HCT116 (cell line): ENCODE measurements around the gene NEU4. TPM values are rescaled to one million over a fixed set of nuclear protein-coding genes. Genes with fewer than 3 reads are reported as not detected.

Experiments used
- ATAC-seq: fragments of 200-7000 bp; cut with Tn5 transposase; 2 replicates; pipeline ENCODE4 v1.9.1; 2020; ENCODE audit warnings: mild to moderate bottlenecking, moderate library complexity
- BruUV-seq: library from RNA; stranded (reverse); fragments of 400-500 nt; replicated peaks from 2 replicates; lab custom pipeline; 2021; lab: Mats Ljungman, UMichigan
- CTCF ChIA-PET: fragments of 300-600 bp; sonication (Branson Sonifier 250); formaldehyde crosslinking; loops from one replicate; lab custom pipeline; 2021; ENCODE audit warnings: antibody characterized with exemption; lab: Charles Lee
- POLR2A ChIA-PET: fragments of 300-600, 350-600 bp; sonication (Branson Sonifier 250); formaldehyde crosslinking; loops from one replicate; lab custom pipeline; 2021; ENCODE audit warnings: antibody characterized with exemption; lab: Charles Lee
- RAD21 ChIA-PET, 2 experiments: fragments of 300-600 bp; sonication (Branson Sonifier 250); formaldehyde crosslinking; loops; one replicate each; lab custom pipeline; 2023; ENCODE audit warnings: low total read pairs in 2 of 2; ENCODE audit not compliant: uncharacterized antibody in 2 of 2, unreplicated experiment in 2 of 2, low non-redundant PET in 1 of 2; lab: Charles Lee
- DNase-seq: peaks from one replicate; pipeline ENCODE4 v3.0.0-alpha.2; 2010; ENCODE audit warnings: low read depth, low spot score
- H2AFZ ChIP-seq: fragments of 200-600 bp; shearing (Covaris generic), sonication (generic); 2 replicates; pipeline ENCODE4 v1.6.1; 2017; ENCODE audit warnings: low read depth, mixed run types, mixed read lengths, antibody characterized with exemption, low read length; ENCODE audit not compliant: poor library complexity, severe bottlenecking
- H3K27ac ChIP-seq: 2 replicates; pipeline ENCODE4 v1.5.1; 2012; ENCODE audit warnings: low read depth, low read length
- H3K27me3 ChIP-seq: fragments of 200-600 bp; sonication (generic); 2 replicates; pipeline ENCODE4 v1.6.1; 2016; ENCODE audit warnings: mixed run types, low read length, mixed read lengths; ENCODE audit not compliant: insufficient read depth
- H3K36me3 ChIP-seq, 2 experiments: fragments of 200-500 bp in 1 of 2; fragments of 200-600 bp in 1 of 2; sonication (Bioruptor generic) in 1 of 2; sonication (generic) in 1 of 2; 2 replicates each; pipeline versions ENCODE4 v1.5.1 to v1.6.1; 2014 to 2016; ENCODE audit warnings: low read length in 2 of 2, inconsistent platforms in 1 of 2, mixed read lengths in 1 of 2, mixed run types in 1 of 2; ENCODE audit not compliant: insufficient read depth in 2 of 2, control insufficient read depth in 1 of 2
- H3K4me1 ChIP-seq, 2 experiments: fragments of 200-600 bp in 1 of 2; sonication (generic) in 1 of 2; 2 replicates each; pipeline versions ENCODE4 v1.5.1 to v1.6.1; 2012 to 2017; ENCODE audit warnings: low read length in 2 of 2, inconsistent platforms in 1 of 2, mild to moderate bottlenecking in 1 of 2, mixed read lengths in 1 of 2, mixed run types in 1 of 2, moderate library complexity in 1 of 2; ENCODE audit not compliant: insufficient read depth in 2 of 2, control insufficient read depth in 1 of 2
- H3K4me2 ChIP-seq: fragments of 200-600 bp; sonication (generic); 2 replicates; pipeline ENCODE4 v1.6.1; 2017; ENCODE audit warnings: mixed run types, low read length, mixed read lengths
- H3K4me3 ChIP-seq, 2 experiments: fragments of 200-600 bp in 1 of 2; sonication (generic) in 1 of 2; replicated peaks in 1 of 2; 2 replicates each; pipeline ENCODE4 v1.5.1; 2011 to 2016; ENCODE audit warnings: low read length in 2 of 2, control low read depth in 1 of 2, low read depth in 1 of 2, mild to moderate bottlenecking in 1 of 2, mixed read lengths in 1 of 2, mixed run types in 1 of 2
- H3K79me2 ChIP-seq: fragments of 200-600 bp; sonication (generic); 2 replicates; pipeline ENCODE4 v1.6.1; 2017; ENCODE audit warnings: mild to moderate bottlenecking, mixed run types, low read length, moderate library complexity, mixed read lengths; ENCODE audit not compliant: insufficient read depth
- H3K9ac ChIP-seq: fragments of 200-600 bp; sonication (generic); 2 replicates; pipeline ENCODE4 v1.6.1; 2016; ENCODE audit warnings: low read length, mixed read lengths
- H3K9me2 ChIP-seq: fragments of 200-600 bp; sonication (generic), shearing (Covaris generic); 2 replicates; pipeline ENCODE4 v1.6.1; 2017; ENCODE audit warnings: mixed run types, mild to moderate bottlenecking, moderate library complexity; ENCODE audit not compliant: insufficient read depth
- H3K9me3 ChIP-seq, 2 experiments: fragments of 200-500 bp in 1 of 2; fragments of 200-600 bp in 1 of 2; sonication (Bioruptor generic) in 1 of 2; sonication (generic) in 1 of 2; 2 replicates each; pipeline ENCODE4 v1.6.1; 2014 to 2017; ENCODE audit warnings: low read length in 2 of 2, mixed read lengths in 2 of 2, inconsistent platforms in 1 of 2, low read depth in 1 of 2, mild to moderate bottlenecking in 1 of 2, mixed run types in 1 of 2, moderate library complexity in 1 of 2; ENCODE audit not compliant: control insufficient read depth in 1 of 2, insufficient read depth in 1 of 2
- H4K20me1 ChIP-seq: fragments of 200-600 bp; sonication (generic), shearing (Covaris generic); 2 replicates; pipeline ENCODE4 v1.6.1; 2017; ENCODE audit warnings: mixed run types, mild to moderate bottlenecking, moderate library complexity; ENCODE audit not compliant: insufficient read depth
- CBX3 ChIP-seq: IDR thresholded peaks from 2 replicates; pipeline ENCODE4 v1.6.1; 2012; ENCODE audit warnings: low read depth
- CEBPB ChIP-seq: IDR thresholded peaks from 2 replicates; pipeline ENCODE4 v1.6.1; 2012; ENCODE audit warnings: low read depth
- EGR1 ChIP-seq: IDR thresholded peaks from 2 replicates; pipeline ENCODE4 v1.6.1; 2012; ENCODE audit warnings: low read depth
- ELF1 ChIP-seq: IDR thresholded peaks from 2 replicates; pipeline ENCODE4 v1.6.1; 2012; ENCODE audit warnings: low read depth, borderline replicate concordance
- FOSL1 ChIP-seq: IDR thresholded peaks from 2 replicates; pipeline ENCODE4 v1.6.1; 2012; ENCODE audit warnings: low read depth
- JUND ChIP-seq: IDR thresholded peaks from 2 replicates; pipeline ENCODE4 v1.6.1; 2012
- SIN3A ChIP-seq: IDR thresholded peaks from 2 replicates; pipeline ENCODE4 v1.6.1; 2012; ENCODE audit warnings: low read depth
- SP1 ChIP-seq: IDR thresholded peaks from 2 replicates; pipeline ENCODE4 v1.6.1; 2012; ENCODE audit warnings: low read depth
- SRF ChIP-seq: IDR thresholded peaks from 2 replicates; pipeline ENCODE4 v1.6.1; 2012; ENCODE audit warnings: low read depth
- intact Hi-C: fragments of 100-400 bp; cut with micrococcal nuclease; formaldehyde crosslinking; loops from 2 replicates; pipeline ENCODE4 v1.10.0; 2022
- total RNA-seq: library from RNA; stranded (reverse); gene quantifications from one replicate; pipeline ENCODE4 v1.2.1, GENCODE V29; 2021; ENCODE audit not compliant: unreplicated experiment
- TF ChIP-seq, protein P1 (sequence below): IDR thresholded peaks from 2 replicates; pipeline ENCODE4 v1.6.1; 2012; ENCODE audit warnings: low read depth
- TF ChIP-seq, protein P2 (sequence below): IDR thresholded peaks from 2 replicates; pipeline ENCODE4 v1.6.1; 2011; ENCODE audit warnings: mild to moderate bottlenecking, low read length, moderate library complexity; ENCODE audit not compliant: insufficient replicate concordance; ENCODE audit errors: extremely low read depth
- TF ChIP-seq, protein P3 (sequence below): IDR thresholded peaks from 2 replicates; pipeline ENCODE4 v1.6.1; 2012
- TF ChIP-seq, protein P4 (sequence below), 3 experiments: fragments of 200-600 bp in 1 of 3; sonication (generic) in 1 of 3; IDR thresholded peaks in 2 of 3; conservative IDR thresholded peaks in 1 of 3; 2 replicates each; pipeline ENCODE4 v1.5.1; 2012 to 2017; ENCODE audit warnings: low read depth in 2 of 3, low read length in 2 of 3, antibody characterized with exemption in 1 of 3, borderline replicate concordance in 1 of 3, control low read depth in 1 of 3, mild to moderate bottlenecking in 1 of 3, mixed read lengths in 1 of 3, mixed run types in 1 of 3, moderate library complexity in 1 of 3; ENCODE audit not compliant: insufficient read depth in 1 of 3

Gene NEU4
- total RNA-seq, 1 experiment from 2014 or later: 0.34 TPM

DNA sequence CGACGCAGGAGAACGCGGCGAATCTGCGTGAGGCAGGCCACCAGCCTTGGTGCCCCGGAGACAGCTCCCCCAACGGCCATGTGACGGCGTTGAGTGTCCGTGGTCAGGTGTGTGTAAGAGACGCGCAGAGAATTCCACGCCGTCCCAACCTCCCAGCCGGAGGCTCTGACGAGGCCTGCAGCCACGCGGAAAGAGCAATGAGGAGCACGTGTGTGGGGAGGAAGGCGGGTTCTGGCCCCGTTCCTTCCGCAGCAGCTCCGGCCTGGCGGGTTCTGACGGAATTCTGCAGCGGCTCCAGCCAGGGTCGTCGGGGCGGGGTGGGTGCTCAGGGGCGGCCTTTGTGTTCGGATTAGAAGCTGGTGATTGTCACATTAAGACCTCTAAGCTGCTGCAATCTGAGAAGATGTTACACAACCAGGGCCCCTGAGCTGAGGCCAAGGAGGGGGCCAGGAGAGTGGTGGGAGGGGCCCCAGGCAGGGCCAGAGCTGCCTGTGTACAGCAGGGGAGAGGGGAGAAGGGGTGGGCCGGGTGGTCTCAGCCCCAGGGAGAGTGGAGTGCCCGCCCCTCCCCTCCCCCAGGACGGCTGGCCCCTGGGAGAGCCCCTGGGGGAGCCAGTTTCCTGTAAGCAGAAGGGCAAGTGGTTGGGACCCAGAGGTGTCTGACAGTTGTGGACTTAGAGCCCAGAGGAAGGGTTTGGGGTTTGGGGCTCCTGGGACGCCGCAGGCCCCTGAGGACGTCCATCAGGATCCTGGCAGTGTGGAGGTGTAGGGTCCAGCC is 37.5 kb upstream of the NEU4 start:
- no peaks in the 10 kb centered on the region for H3K27me3 ChIP-seq
- H3K9me2 ChIP-seq: no peaks in the 10 kb centered on the region
- intact Hi-C loops: no loop called here
- H3K4me2 ChIP-seq: no peak overlapping the region
- no peaks in the 10 kb centered on the region for H4K20me1 ChIP-seq
- no peak overlapping the region for H3K4me3 ChIP-seq
- no peak overlapping the region for H3K27ac ChIP-seq
- H2AFZ ChIP-seq: no peak overlapping the region
- ChIA-PET CTCF (no interaction called here), POLR2A (no interaction called here), RAD21 (no interaction called here)
- H3K9me3 ChIP-seq: no peaks in the 10 kb centered on the region
- DNase-seq (no peak), ATAC-seq (no peak)
- no TSS peak for BruUV-seq
- H3K36me3 ChIP-seq: no peaks in the 10 kb centered on the region
- H3K9ac ChIP-seq: no peak overlapping the region
- TF ChIP-seq, protein P1, sequence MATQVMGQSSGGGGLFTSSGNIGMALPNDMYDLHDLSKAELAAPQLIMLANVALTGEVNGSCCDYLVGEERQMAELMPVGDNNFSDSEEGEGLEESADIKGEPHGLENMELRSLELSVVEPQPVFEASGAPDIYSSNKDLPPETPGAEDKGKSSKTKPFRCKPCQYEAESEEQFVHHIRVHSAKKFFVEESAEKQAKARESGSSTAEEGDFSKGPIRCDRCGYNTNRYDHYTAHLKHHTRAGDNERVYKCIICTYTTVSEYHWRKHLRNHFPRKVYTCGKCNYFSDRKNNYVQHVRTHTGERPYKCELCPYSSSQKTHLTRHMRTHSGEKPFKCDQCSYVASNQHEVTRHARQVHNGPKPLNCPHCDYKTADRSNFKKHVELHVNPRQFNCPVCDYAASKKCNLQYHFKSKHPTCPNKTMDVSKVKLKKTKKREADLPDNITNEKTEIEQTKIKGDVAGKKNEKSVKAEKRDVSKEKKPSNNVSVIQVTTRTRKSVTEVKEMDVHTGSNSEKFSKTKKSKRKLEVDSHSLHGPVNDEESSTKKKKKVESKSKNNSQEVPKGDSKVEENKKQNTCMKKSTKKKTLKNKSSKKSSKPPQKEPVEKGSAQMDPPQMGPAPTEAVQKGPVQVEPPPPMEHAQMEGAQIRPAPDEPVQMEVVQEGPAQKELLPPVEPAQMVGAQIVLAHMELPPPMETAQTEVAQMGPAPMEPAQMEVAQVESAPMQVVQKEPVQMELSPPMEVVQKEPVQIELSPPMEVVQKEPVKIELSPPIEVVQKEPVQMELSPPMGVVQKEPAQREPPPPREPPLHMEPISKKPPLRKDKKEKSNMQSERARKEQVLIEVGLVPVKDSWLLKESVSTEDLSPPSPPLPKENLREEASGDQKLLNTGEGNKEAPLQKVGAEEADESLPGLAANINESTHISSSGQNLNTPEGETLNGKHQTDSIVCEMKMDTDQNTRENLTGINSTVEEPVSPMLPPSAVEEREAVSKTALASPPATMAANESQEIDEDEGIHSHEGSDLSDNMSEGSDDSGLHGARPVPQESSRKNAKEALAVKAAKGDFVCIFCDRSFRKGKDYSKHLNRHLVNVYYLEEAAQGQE: no peak
- no peak for TF ChIP-seq JUND
- TF ChIP-seq ELF1: no peak
- TF ChIP-seq, protein P2, sequence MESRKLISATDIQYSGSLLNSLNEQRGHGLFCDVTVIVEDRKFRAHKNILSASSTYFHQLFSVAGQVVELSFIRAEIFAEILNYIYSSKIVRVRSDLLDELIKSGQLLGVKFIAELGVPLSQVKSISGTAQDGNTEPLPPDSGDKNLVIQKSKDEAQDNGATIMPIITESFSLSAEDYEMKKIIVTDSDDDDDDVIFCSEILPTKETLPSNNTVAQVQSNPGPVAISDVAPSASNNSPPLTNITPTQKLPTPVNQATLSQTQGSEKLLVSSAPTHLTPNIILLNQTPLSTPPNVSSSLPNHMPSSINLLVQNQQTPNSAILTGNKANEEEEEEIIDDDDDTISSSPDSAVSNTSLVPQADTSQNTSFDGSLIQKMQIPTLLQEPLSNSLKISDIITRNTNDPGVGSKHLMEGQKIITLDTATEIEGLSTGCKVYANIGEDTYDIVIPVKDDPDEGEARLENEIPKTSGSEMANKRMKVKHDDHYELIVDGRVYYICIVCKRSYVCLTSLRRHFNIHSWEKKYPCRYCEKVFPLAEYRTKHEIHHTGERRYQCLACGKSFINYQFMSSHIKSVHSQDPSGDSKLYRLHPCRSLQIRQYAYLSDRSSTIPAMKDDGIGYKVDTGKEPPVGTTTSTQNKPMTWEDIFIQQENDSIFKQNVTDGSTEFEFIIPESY: no peak
- TF ChIP-seq, protein P3, sequence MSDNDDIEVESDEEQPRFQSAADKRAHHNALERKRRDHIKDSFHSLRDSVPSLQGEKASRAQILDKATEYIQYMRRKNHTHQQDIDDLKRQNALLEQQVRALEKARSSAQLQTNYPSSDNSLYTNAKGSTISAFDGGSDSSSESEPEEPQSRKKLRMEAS: no peak
- no peak for TF ChIP-seq FOSL1
- TF ChIP-seq SP1: no peak
- TF ChIP-seq, protein P4, sequence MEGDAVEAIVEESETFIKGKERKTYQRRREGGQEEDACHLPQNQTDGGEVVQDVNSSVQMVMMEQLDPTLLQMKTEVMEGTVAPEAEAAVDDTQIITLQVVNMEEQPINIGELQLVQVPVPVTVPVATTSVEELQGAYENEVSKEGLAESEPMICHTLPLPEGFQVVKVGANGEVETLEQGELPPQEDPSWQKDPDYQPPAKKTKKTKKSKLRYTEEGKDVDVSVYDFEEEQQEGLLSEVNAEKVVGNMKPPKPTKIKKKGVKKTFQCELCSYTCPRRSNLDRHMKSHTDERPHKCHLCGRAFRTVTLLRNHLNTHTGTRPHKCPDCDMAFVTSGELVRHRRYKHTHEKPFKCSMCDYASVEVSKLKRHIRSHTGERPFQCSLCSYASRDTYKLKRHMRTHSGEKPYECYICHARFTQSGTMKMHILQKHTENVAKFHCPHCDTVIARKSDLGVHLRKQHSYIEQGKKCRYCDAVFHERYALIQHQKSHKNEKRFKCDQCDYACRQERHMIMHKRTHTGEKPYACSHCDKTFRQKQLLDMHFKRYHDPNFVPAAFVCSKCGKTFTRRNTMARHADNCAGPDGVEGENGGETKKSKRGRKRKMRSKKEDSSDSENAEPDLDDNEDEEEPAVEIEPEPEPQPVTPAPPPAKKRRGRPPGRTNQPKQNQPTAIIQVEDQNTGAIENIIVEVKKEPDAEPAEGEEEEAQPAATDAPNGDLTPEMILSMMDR (IDR thresholded peaks at IDR 0.05 in 2 of 3, conservative IDR thresholded peaks at IDR 0.05 in 1 of 3; ENCODE audit: borderline replicate concordance in 1 of 3, insufficient read depth in 1 of 3, low read depth in 2 of 3, low read length in 2 of 3): no peak
- TF ChIP-seq SRF: no peak
- no peak for TF ChIP-seq CBX3
- no peak for TF ChIP-seq CEBPB
- no peak for TF ChIP-seq SIN3A
- no peak for TF ChIP-seq EGR1
- no peaks in the 10 kb centered on the region for H3K79me2 ChIP-seq
- peaks cover 16 to 22% of the 10 kb centered on the region in 2 experiments for H3K4me1 ChIP-seq
